Cardiac muscle cell (in vitro differentiated cells and primary cell): ENCODE results near the gene NAA35. TPM values are rescaled to one million over a fixed set of nuclear protein-coding genes. Genes with fewer than 3 reads are reported as not detected.

Experiments used
- DNase-seq, 2 donors: peaks; one replicate each; pipeline versions ENCODE4 v3.0.0 to v3.0.0-alpha.2; 2010 to 2017; ENCODE audit warnings: low read depth in 1 of 2, low spot score in 1 of 2
- H3K27ac ChIP-seq: fragments of 200-600 bp; sonication (generic); 2 replicates; pipeline ENCODE4 v1.5.1; 2016
- H3K27me3 ChIP-seq: fragments of 200-600 bp; sonication (generic); 2 replicates; pipeline ENCODE4 v1.6.0; 2016; ENCODE audit warnings: control low read depth
- H3K36me3 ChIP-seq: fragments of 200-600 bp; sonication (generic); 2 replicates; pipeline ENCODE4 v1.5.1; 2016; ENCODE audit warnings: control low read depth
- H3K4me1 ChIP-seq: fragments of 200-600 bp; sonication (generic); 2 replicates; pipeline ENCODE4 v1.8.1; 2017; ENCODE audit warnings: low read depth, mild to moderate bottlenecking, mixed run types
- H3K4me3 ChIP-seq: fragments of 200-600 bp; sonication (generic); 2 replicates; pipeline ENCODE4 v1.5.1; 2016; ENCODE audit warnings: mild to moderate bottlenecking
- H3K9me3 ChIP-seq: fragments of 200-600 bp; sonication (generic); 2 replicates; pipeline ENCODE4 v1.5.1; 2017; ENCODE audit warnings: low read depth, mild to moderate bottlenecking, control low read depth
- CTCF ChIP-seq: IDR thresholded peaks from 2 replicates; pipeline ENCODE4 v1.5.1; 2012; ENCODE audit warnings: low read depth, mild to moderate bottlenecking, low read length
- polyA plus RNA-seq: library from polyadenylated mRNA; unstranded; fragments of >200 nt; fragmentation: Nextera tagmentation; extraction: Ambion mirVana; gene quantifications from 2 replicates; pipeline ENCODE4 v1.2.1, GENCODE V29; 2016
- total RNA-seq: library from RNA; depleted of rRNA; stranded (reverse); fragments of >200 nt; gene quantifications from 2 replicates; pipeline ENCODE4 v1.2.3, GENCODE V29; 2016

The NAA35 gene
- total and polyA plus RNA-seq, 2 experiments from 2014 or later, result 31.5 to 32.4 TPM

- no peaks in the 10 kb centered on the region for H3K36me3 ChIP-seq
- no peak overlapping the region for H3K27ac ChIP-seq
- no peaks in the 10 kb centered on the region for H3K27me3 ChIP-seq
- no peak for TF ChIP-seq CTCF
- DNase-seq, result no peak
- no peak overlapping the region for H3K4me3 ChIP-seq
- H3K9me3 ChIP-seq, result no peaks in the 10 kb centered on the region
- no peaks in the 10 kb centered on the region for H3K4me1 ChIP-seq
Measured at GRCh38 chr9:86052556-86053468, 111.9 kb downstream of the NAA35 start.

DNA sequence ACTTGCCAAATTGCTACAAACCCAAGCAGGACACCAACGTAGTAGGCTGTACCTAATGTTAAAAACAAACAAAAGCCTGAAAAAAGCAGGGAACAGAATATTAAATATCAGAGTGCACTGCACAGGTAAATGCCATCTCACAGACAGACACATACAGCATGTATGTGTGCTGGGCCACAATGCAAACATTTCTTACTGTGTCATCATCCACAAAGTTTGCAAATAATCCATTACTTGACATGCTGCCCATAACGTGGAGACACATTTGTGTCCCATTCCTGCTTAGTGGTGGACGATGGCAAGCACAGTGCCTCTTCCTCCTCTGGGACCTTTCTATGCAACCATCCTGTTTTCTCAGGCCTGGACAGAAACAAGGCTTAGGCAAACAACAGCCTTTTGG lies 113.7 kb downstream of the NAA35 start:
- H3K4me3 ChIP-seq, result no peak overlapping the region
- no peak for TF ChIP-seq CTCF
- H3K4me1 ChIP-seq, result no peaks in the 10 kb centered on the region
- H3K27me3 ChIP-seq, result no peaks in the 10 kb centered on the region
- H3K36me3 ChIP-seq, result no peaks in the 10 kb centered on the region
- no peak for DNase-seq
- no peak overlapping the region for H3K27ac ChIP-seq
- H3K9me3 ChIP-seq, result no peaks in the 10 kb centered on the region

- Histone ChIP-seq H3K4me3 (no peak overlapping the region), H3K4me1 (no peaks in the 10 kb centered on the region), H3K27me3 (no peaks in the 10 kb centered on the region), H3K27ac (peak overlapping the region; percentile 14), H3K9me3 (no peaks in the 10 kb centered on the region), H3K36me3 (no peaks in the 10 kb centered on the region)
- no peak for DNase-seq
- no peak for TF ChIP-seq CTCF
Measured at GRCh38 chr9:86057491-86057890, 116.5 kb downstream of the NAA35 start.

GRCh38 chr9:86061972-86062739 lies 121.2 kb downstream of the NAA35 start:
- H3K4me3 ChIP-seq, result no peak overlapping the region
- peaks cover 7% of the 10 kb centered on the region for H3K4me1 ChIP-seq
- H3K27ac ChIP-seq, result no peak overlapping the region
- no peak for DNase-seq
- no peaks in the 10 kb centered on the region for H3K9me3 ChIP-seq
- no peak for TF ChIP-seq CTCF
- no peaks in the 10 kb centered on the region for H3K36me3 ChIP-seq
- no peaks in the 10 kb centered on the region for H3K27me3 ChIP-seq

GRCh38 chr9:86062845-86063693 lies 122.1 kb downstream of the NAA35 start:
- Histone ChIP-seq H3K4me1 (peaks cover 8% of the 10 kb centered on the region), H3K36me3 (no peaks in the 10 kb centered on the region), H3K4me3 (no peak overlapping the region), H3K27ac (no peak overlapping the region), H3K9me3 (no peaks in the 10 kb centered on the region), H3K27me3 (no peaks in the 10 kb centered on the region)
- TF ChIP-seq CTCF, result no peak
- DNase-seq, result no peak
